ENCODE data around the gene DCAF10.
"Not testable (repeated sequence)": the region's sequence is repeated elsewhere in the genome, so short reads cannot be mapped to it uniquely, and the experiment has no call there.

The DCAF10 gene

GRCh38 chr9:37909326-37909725 is 108.7 kb downstream of the DCAF10 start:
- TF ChIP-seq CTCF (conservative IDR thresholded peaks at IDR 0.05; ENCODE audit: low read depth, low read length) = no peak
- no peak overlapping the region for H3K4me3 ChIP-seq (ENCODE audit: low read length)

DNA sequence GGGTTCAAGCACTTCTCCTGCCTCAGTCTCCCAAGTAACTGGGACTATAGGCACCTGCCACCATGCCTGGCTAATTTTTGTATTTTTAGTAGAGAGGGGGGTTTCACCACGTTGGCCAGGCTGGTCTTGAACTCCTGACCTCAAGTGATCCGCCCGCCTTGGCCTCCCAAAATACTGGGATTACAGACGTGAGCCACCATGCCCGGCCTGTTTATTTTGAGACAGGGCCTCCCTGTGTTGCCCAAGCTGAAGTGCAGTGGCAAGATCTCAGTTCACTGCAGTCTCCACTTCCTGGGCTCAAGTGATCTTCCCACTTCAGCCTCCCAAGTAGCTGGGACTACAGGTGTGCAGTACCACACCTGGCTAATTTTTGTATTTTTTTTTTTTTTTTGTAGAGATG is 109.2 kb downstream of the DCAF10 start:
- not testable (repeated sequence) for H3K4me3 ChIP-seq (ENCODE audit: low read length); DNase-seq (ENCODE audit: low read depth)

More at GRCh38 chr9:37909326-37909725, 108.7 kb downstream of the DCAF10 start:
- DNase-seq (ENCODE audit: low read depth) = no peak

DNA sequence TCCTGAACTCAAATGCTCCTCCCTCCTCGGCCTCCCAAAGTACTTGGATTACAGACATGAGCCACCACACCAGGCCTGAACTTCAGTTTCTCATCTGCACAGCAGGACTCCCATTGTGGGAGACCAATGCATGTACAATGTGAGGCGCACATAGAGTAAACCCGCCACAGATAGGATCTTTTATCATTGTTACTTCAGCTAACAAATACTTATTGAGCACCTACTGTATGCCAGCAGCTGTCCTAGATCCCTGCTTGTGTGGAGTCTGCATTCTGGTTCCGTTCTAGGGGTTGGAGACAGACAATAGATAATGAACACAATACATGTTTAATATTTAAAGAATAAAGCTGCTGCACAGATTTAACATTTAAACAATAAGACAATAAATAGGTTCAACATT is 109.7 kb downstream of the DCAF10 start:
- no peak overlapping the region for H3K4me3 ChIP-seq (ENCODE audit: low read length)
- no peak for TF ChIP-seq CTCF (conservative IDR thresholded peaks at IDR 0.05; ENCODE audit: low read depth, low read length)
- no peak for DNase-seq (ENCODE audit: low read depth)

DNA sequence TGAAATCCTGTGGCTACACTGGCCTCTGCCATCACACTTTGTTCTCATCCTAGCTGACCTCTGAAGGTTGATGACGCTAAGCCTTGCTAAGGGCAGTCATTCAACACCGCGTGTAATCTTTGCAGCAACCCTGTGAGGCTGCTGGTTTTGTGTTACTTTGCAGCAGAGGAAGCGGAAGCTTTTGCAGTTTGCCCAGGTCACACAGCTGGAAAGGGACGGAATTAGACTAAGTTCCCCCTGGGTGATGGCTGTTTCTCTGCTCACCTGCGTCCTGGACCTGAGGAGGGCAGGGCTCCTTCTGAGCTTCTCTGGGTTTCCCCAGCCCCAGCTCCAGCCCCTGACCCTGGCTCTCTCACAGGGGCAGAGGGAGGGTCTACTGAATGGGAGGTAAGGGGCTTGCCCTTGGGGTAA is 110.7 kb downstream of the DCAF10 start:
- no peak for TF ChIP-seq CTCF (conservative IDR thresholded peaks at IDR 0.05; ENCODE audit: low read depth, low read length)
- no peak for DNase-seq (ENCODE audit: low read depth)
- H3K4me3 ChIP-seq (ENCODE audit: low read length) = no peak overlapping the region

DNA sequence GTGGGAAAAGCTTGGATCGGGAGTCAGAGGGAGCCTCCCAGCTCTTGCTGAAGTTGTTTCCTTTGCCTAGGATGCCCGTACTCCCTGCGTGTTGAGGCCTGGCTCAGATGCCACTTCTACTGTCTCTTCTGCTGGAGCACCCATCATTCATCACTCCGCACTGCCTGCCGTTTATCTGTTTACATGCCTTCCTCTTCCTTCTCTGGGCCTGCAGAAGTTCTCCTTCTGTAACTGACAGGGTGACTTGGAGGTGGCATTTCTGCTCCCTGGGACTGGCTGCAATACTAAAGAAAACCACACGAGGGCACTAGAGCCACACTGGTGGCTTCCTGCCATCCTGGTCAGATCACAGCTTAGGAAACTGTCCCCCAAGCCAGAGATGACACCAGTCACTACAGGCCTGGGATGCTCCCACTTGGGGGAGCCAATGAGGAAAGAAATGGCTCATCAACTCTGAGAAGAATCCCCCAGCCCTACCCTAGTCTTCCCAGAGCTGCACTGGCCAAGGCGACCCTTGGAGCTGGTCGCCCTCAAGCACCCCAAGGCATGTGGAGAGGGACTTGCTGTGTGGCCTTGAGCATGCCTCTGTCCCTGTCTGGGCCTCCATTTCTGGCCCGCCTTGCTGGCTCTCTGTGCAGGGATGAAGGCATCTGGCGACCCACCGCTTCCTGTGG is 113.0 kb downstream of the DCAF10 start:
- no peak for DNase-seq (ENCODE audit: low read depth)
- TF ChIP-seq CTCF (conservative IDR thresholded peaks at IDR 0.05; ENCODE audit: low read depth, low read length) = peak; percentile 93

GRCh38 chr9:37914154-37914551 is 113.6 kb downstream of the DCAF10 start:
- no peak for TF ChIP-seq CTCF (conservative IDR thresholded peaks at IDR 0.05; ENCODE audit: low read depth, low read length)
- DNase-seq (ENCODE audit: low read depth) = no peak
- H3K4me3 ChIP-seq (ENCODE audit: low read length) = no peak overlapping the region

More for the DNA sequence above, 113.0 kb downstream of the DCAF10 start:
- no peak overlapping the region for H3K4me3 ChIP-seq (ENCODE audit: low read length)

GRCh38 chr9:37914701-37915358 is 114.2 kb downstream of the DCAF10 start:
- TF ChIP-seq CTCF (conservative IDR thresholded peaks at IDR 0.05; ENCODE audit: low read depth, low read length) = no peak
- H3K4me3 ChIP-seq (ENCODE audit: low read length) = no peak overlapping the region
- DNase-seq (ENCODE audit: low read depth) = no peak
